K562 (cell line): ENCODE results near the gene ADARB2. TPM values are rescaled to one million over a fixed set of nuclear protein-coding genes. Genes with fewer than 3 reads are reported as not detected.

ENCODE experiments used
- ATAC-seq: fragments of 200-7000 bp; cut with Tn5 transposase; 3 replicates; pipeline ENCODE4 v1.9.1; 2020; ENCODE audit warnings: moderate library complexity
- BruUV-seq: library from RNA; stranded (reverse); fragments of 400-500 nt; replicated peaks from 2 replicates; lab custom pipeline; 2021; lab: Mats Ljungman, UMichigan
- CTCF ChIA-PET: fragments of 300-600 bp; formaldehyde crosslinking; extraction: SDS; loops from one replicate; lab custom pipeline; 2021; ENCODE audit warnings: low intra/inter-chr PET ratio; lab: Yijun Ruan, JAX
- POLR2A ChIA-PET: fragments of 300-600, 350-650 bp; sonication (Branson Sonifier 250); formaldehyde crosslinking; extraction: SDS; loops from one replicate; lab custom pipeline; 2021; ENCODE audit warnings: antibody characterized with exemption, inconsistent platforms; lab: Yijun Ruan, JAX
- DNase-seq, 4 experiments: peaks; one replicate each; pipeline versions ENCODE4 v3.0.0 to v3.0.0-alpha.2; 2011 to 2018; ENCODE audit warnings: low spot score in 3 of 4, mixed read lengths in 3 of 4; ENCODE audit errors: extremely low read depth in 1 of 4
- FAIRE-seq: peaks from 2 replicates; lab custom pipeline; 2011; peaks lifted over from hg19 to GRCh38; lab: Jason Lieb, UNC
- H2AFZ ChIP-seq: 2 replicates; pipeline ENCODE4 v1.6.0; 2011; ENCODE audit warnings: low read depth, low read length, control low read depth, inconsistent platforms
- H3K27ac ChIP-seq: fragments of 200-600 bp; 3 replicates; pipeline ENCODE4 v1.8.0; 2011; ENCODE audit warnings: low read depth, mild to moderate bottlenecking, control low read depth, inconsistent platforms, low read length, moderate library complexity, mixed read lengths; ENCODE audit errors: extremely low read depth
- H3K27me3 ChIP-seq, 2 experiments: fragments of 300-600 bp in 1 of 2; 2 replicates in 1 of 2; 3 replicates in 1 of 2; pipeline versions ENCODE4 v1.6.0 to v1.8.0; 2011; ENCODE audit warnings: inconsistent platforms in 2 of 2, low read length in 2 of 2, mild to moderate bottlenecking in 1 of 2, mixed read lengths in 1 of 2, moderate library complexity in 1 of 2; ENCODE audit not compliant: control insufficient read depth in 2 of 2, insufficient read depth in 2 of 2
- H3K36me3 ChIP-seq: fragments of 300-600 bp; 3 replicates; pipeline ENCODE4 v1.8.0; 2011; ENCODE audit warnings: mild to moderate bottlenecking, low read length, inconsistent platforms; ENCODE audit not compliant: control insufficient read depth, insufficient read depth
- H3K4me1 ChIP-seq, 2 experiments: fragments of 200-600 bp in 1 of 2; replicated peaks in 1 of 2; 2 replicates in 1 of 2; 3 replicates in 1 of 2; pipeline versions ENCODE4 v1.5.1 to v1.8.0; 2011; ENCODE audit warnings: inconsistent platforms in 2 of 2, low read length in 2 of 2, mild to moderate bottlenecking in 1 of 2, mixed read lengths in 1 of 2, moderate library complexity in 1 of 2; ENCODE audit not compliant: control insufficient read depth in 2 of 2, insufficient read depth in 2 of 2
- H3K4me2 ChIP-seq: 2 replicates; pipeline ENCODE4 v1.6.1; 2011; ENCODE audit warnings: low read length, control low read depth, inconsistent platforms, mixed read lengths; ENCODE audit not compliant: insufficient read depth
- H3K4me3 ChIP-seq: fragments of 200-600 bp; sonication (generic), shearing (Covaris generic); 2 replicates; pipeline ENCODE4 v1.5.1; 2016; ENCODE audit warnings: control low read depth, inconsistent platforms
- H3K79me2 ChIP-seq: fragments of 200-600 bp; 3 replicates; pipeline ENCODE4 v1.8.0; 2011; ENCODE audit warnings: low read length, inconsistent platforms; ENCODE audit not compliant: control insufficient read depth, insufficient read depth
- H3K9ac ChIP-seq, 2 experiments: 2 replicates each; pipeline versions ENCODE4 v1.6.0 to v1.6.1; 2011; ENCODE audit warnings: low read depth in 2 of 2, low read length in 2 of 2, control low read depth in 1 of 2, inconsistent platforms in 1 of 2, mild to moderate bottlenecking in 1 of 2, mixed read lengths in 1 of 2; ENCODE audit not compliant: insufficient read depth in 1 of 2
- H3K9me1 ChIP-seq: one replicate; pipeline ENCODE4 v1.6.0; 2011; ENCODE audit warnings: inconsistent platforms, mild to moderate bottlenecking, low read length, moderate library complexity; ENCODE audit not compliant: control insufficient read depth, insufficient read depth
- H3K9me3 ChIP-seq: replicated peaks from 2 replicates; pipeline ENCODE4 v1.5.1; 2011; ENCODE audit warnings: low read depth, low read length, inconsistent platforms; ENCODE audit not compliant: control insufficient read depth, insufficient read depth
- H4K20me1 ChIP-seq: replicated peaks from 2 replicates; pipeline ENCODE4 v1.6.1; 2011; ENCODE audit warnings: low read length, inconsistent platforms, mixed read lengths; ENCODE audit not compliant: control insufficient read depth, insufficient read depth
- BMI1 ChIP-seq: fragments of 150-350 bp; IDR thresholded peaks from 2 replicates; pipeline ENCODE4 v1.6.1; 2014; ENCODE audit warnings: low read length
- CBX1 ChIP-seq: sonication (generic); IDR thresholded peaks from 2 replicates; pipeline ENCODE4 v1.6.1; 2016; ENCODE audit warnings: antibody characterized with exemption, low read depth, mild to moderate bottlenecking
- DLX4 ChIP-seq: fragments of 250-450 bp; sonication (Bioruptor Pico); IDR thresholded peaks from 2 replicates; pipeline ENCODE4 v1.6.1; 2021; ENCODE audit warnings: mild to moderate bottlenecking
- EP300 ChIP-seq: IDR thresholded peaks from 2 replicates; pipeline ENCODE4 v1.6.1; 2012; ENCODE audit warnings: low read length, improper control_type of control experiment
- FOXK2 ChIP-seq, 2 experiments: fragments of 450-650 bp; IDR thresholded peaks in 1 of 2; conservative IDR thresholded peaks in 1 of 2; 2 replicates each; pipeline ENCODE4 v1.6.1; 2016; ENCODE audit warnings: low read depth in 2 of 2, mild to moderate bottlenecking in 1 of 2
- HDAC6 ChIP-seq: IDR thresholded peaks from 2 replicates; pipeline ENCODE4 v1.6.1; 2012; ENCODE audit warnings: low read depth, mild to moderate bottlenecking, control low read depth, inconsistent platforms, low read length, moderate library complexity
- KLF16 ChIP-seq: IDR thresholded peaks from 2 replicates; pipeline ENCODE4 v1.6.1; 2016; ENCODE audit warnings: antibody characterized with exemption
- LARP7 ChIP-seq: fragments of 450-650 bp; IDR thresholded peaks from 2 replicates; pipeline ENCODE4 v1.6.1; 2016
- NELFE ChIP-seq: IDR thresholded peaks from 2 replicates; pipeline ENCODE4 v1.6.1; 2011; ENCODE audit warnings: mild to moderate bottlenecking; ENCODE audit not compliant: insufficient read depth, insufficient read length
- POLR2AphosphoS5 ChIP-seq: IDR thresholded peaks from 2 replicates; pipeline ENCODE4 v1.6.1; 2011; ENCODE audit warnings: mild to moderate bottlenecking, low read depth, low read length, moderate library complexity; ENCODE audit not compliant: control insufficient read depth, insufficient read depth
- PTTG1 ChIP-seq: fragments of 450-650 bp; IDR thresholded peaks from 2 replicates; pipeline ENCODE4 v1.6.1; 2016; ENCODE audit warnings: low read depth, mild to moderate bottlenecking, missing genetic modification characterization, missing compliant biosample characterization
- SAFB2 ChIP-seq: fragments of 200-400 bp; formaldehyde crosslinking; IDR thresholded peaks from 2 replicates; pipeline ENCODE4 v1.6.1; 2018; ENCODE audit warnings: borderline replicate concordance, low read length, low read depth, moderate library complexity; ENCODE audit not compliant: severe bottlenecking
- SRSF9 ChIP-seq: fragments of 200-400 bp; formaldehyde crosslinking; IDR thresholded peaks from 2 replicates; pipeline ENCODE4 v1.6.1; 2017; ENCODE audit warnings: low read depth, low read length, borderline replicate concordance
- ZBTB26 ChIP-seq: fragments of 450-650 bp; formaldehyde crosslinking; IDR thresholded peaks from 2 replicates; pipeline ENCODE4 v1.4.0; 2022; ENCODE audit warnings: missing genetic modification characterization
- ZNF133 ChIP-seq: fragments of 250-450 bp; sonication (Bioruptor Pico); IDR thresholded peaks from 2 replicates; pipeline ENCODE4 v1.4.0; 2020; ENCODE audit warnings: mild to moderate bottlenecking
- ZNF197 ChIP-seq: fragments of 200-800 bp; sonication (Bioruptor generic); IDR thresholded peaks from 2 replicates; pipeline ENCODE4 v1.6.1; 2016; ENCODE audit warnings: low read depth, missing genetic modification characterization, missing compliant biosample characterization
- ZNF23 ChIP-seq: fragments of 250-450 bp; sonication (Bioruptor Pico); IDR thresholded peaks from 2 replicates; pipeline ENCODE4 v1.4.0; 2020; ENCODE audit warnings: mild to moderate bottlenecking
- ZNF764 ChIP-seq: fragments of 250-450 bp; sonication (Bioruptor Pico); IDR thresholded peaks from 2 replicates; pipeline ENCODE4 v1.4.0; 2020; ENCODE audit warnings: low read depth, mild to moderate bottlenecking, moderate library complexity
- ZNF79 ChIP-seq: fragments of 250-450 bp; sonication (Bioruptor Pico); IDR thresholded peaks from 2 replicates; pipeline ENCODE4 v1.4.0; 2020; ENCODE audit warnings: low read depth, mild to moderate bottlenecking, moderate library complexity
- ZZZ3 ChIP-seq: fragments of 450-650 bp; IDR thresholded peaks from 2 replicates; pipeline ENCODE4 v1.6.1; 2016; ENCODE audit warnings: antibody characterized with exemption, mild to moderate bottlenecking, moderate library complexity
- WGBS: fragments of 100-300 bp; shearing (Covaris generic); methylation state at CpG from one replicate; pipeline ENCODE4 v1.1.6; 2016; ENCODE audit warnings: low coverage, mixed read lengths; ENCODE audit not compliant: insufficient coverage; ENCODE audit errors: missing lambda C conversion rate; 5-methylcytosine and 5-hydroxymethylcytosine counted together
- in situ Hi-C: fragments of 300-500 bp; cut with MboI; formaldehyde crosslinking; loops from 4 replicates; pipeline ENCODE4 v1.15.0; 2018; ENCODE audit warnings: inconsistent platforms, mixed read lengths
- intact Hi-C: fragments of 100-400 bp; cut with micrococcal nuclease; formaldehyde crosslinking; loops from 2 replicates; pipeline ENCODE4 v1.14.2; 2022
- polyA plus RNA-seq, 8 experiments: library from polyadenylated mRNA; depleted of rRNA in 4 of 8; stranded (reverse) in 5 of 8; unstranded in 3 of 8; fragments of >200 nt; fragmentation: Nextera tagmentation in 2 of 8; fragmentation: Illumina TruSeq in 1 of 8; extraction: Ambion mirVana in 2 of 8; extraction: Trizol in 1 of 8; gene quantifications; 2 replicates each; pipeline versions ENCODE4 v1.2.1 to v1.2.3, GENCODE V29; 2011 to 2014; ENCODE audit warnings: inconsistent platforms in 1 of 8, missing spikeins in 1 of 8
- total RNA-seq, 7 experiments: library from RNA; depleted of rRNA in 6 of 7; stranded (reverse); fragments of >200 nt in 6 of 7; fragmentation: Illumina TruSeq in 2 of 7; extraction: Trizol in 2 of 7; gene quantifications; 2 replicates each; pipeline versions ENCODE4 v1.2.1 to v1.2.3, GENCODE V29; 2011 to 2021; ENCODE audit warnings: low replicate concordance in 1 of 7

ADARB2 gene
- total and polyA plus RNA-seq, 9 of the 15 experiments (the other 6 are each of a cell fraction or from before 2014, with no cell fraction given) = not detected

GRCh38 chr10:1241973-1242935 lies 495.1 kb downstream of the ADARB2 start:
- ATAC-seq (no peak; the same call in 2 of the 3 replicates), FAIRE-seq (no peak), DNase-seq (no peak)
- POLR2A ChIA-PET = interaction anchor here (0.6 to 1.8 kb wide), 4 partner anchors 12 to 1221 kb away, joined by 3 to 10 read pairs (median 3); no protein-coding TSS in a partner anchor
- Histone ChIP-seq H4K20me1 (peaks cover 22% of the 10 kb centered on the region), H3K36me3 (no peaks in the 10 kb centered on the region), H3K9me3 (no peaks in the 10 kb centered on the region), H3K9me1 (no peaks in the 10 kb centered on the region), H3K4me2 (no peak overlapping the region), H3K4me1 (peaks cover 0 to 9% of the 10 kb centered on the region in 2 experiments; a peak in 3 of 5 replicates), H3K4me3 (no peak overlapping the region), H3K27ac (no peak overlapping the region), H3K27me3 (peaks cover 31 to 50% of the 10 kb centered on the region in 2 experiments), H3K79me2 (no peaks in the 10 kb centered on the region), H2AFZ (no peak overlapping the region), H3K9ac (no peak overlapping the region)
- in situ Hi-C loops = no loop called here
- BruUV-seq = no TSS peak
- WGBS = 3% methylated on average over 34 of the region's 34 CpGs
- TF ChIP-seq CBX1 (no peak), BMI1 (no peak), ZBTB26 (no peak), FOXK2 (conservative IDR thresholded peaks at IDR 0.05 in 1 of 2, IDR thresholded peaks at IDR 0.05 in 1 of 2; ENCODE audit: low read depth in 2 of 2) (no peak), SAFB2 (no peak), PTTG1 (tag) (no peak), ZNF197 (no peak), ZNF23 (CRISPR knock-in tag) (no peak), HDAC6 (no peak), ZNF764 (CRISPR knock-in tag) (no peak), NELFE (no peak), LARP7 (no peak), EP300 (no peak), SRSF9 (no peak), POLR2AphosphoS5 (no peak), ZZZ3 (no peak), DLX4 (CRISPR knock-in tag) (no peak), KLF16 (no peak), ZNF79 (CRISPR knock-in tag) (no peak), ZNF133 (CRISPR knock-in tag) (no peak)
- intact Hi-C loops = no loop called here
- CTCF ChIA-PET = no interaction called here
